HepG2 (cell line): ENCODE data around the gene GPBP1. TPM values are rescaled to one million over a fixed set of nuclear protein-coding genes. Genes with fewer than 3 reads are reported as not detected.
A peak's percentile ranks its signal among the peaks of the same experiment; 100 is the strongest.

Source experiments
- ATAC-seq: fragments of 200-7000 bp; cut with Tn5 transposase; 3 replicates; pipeline ENCODE4 v1.9.1; 2020; ENCODE audit warnings: mild to moderate bottlenecking, moderate library complexity
- BruUV-seq: library from RNA; stranded (reverse); fragments of 400-500 nt; replicated peaks from 2 replicates; lab custom pipeline; 2021; lab: Mats Ljungman, UMichigan
- CTCF ChIA-PET: fragments of 300-600 bp; formaldehyde crosslinking; extraction: SDS; loops from one replicate; lab custom pipeline; 2021; ENCODE audit warnings: low total read pairs, inconsistent platforms, low intra/inter-chr PET ratio; lab: Yijun Ruan, JAX
- POLR2A ChIA-PET: fragments of 350-600 bp; sonication (Branson Sonifier 250); formaldehyde crosslinking; loops from one replicate; lab custom pipeline; 2020; ENCODE audit warnings: antibody characterized with exemption, inconsistent platforms; lab: Yijun Ruan, JAX
- DNase-seq: peaks from one replicate; pipeline ENCODE4 v3.0.0-alpha.2; 2015; ENCODE audit warnings: low spot score
- FAIRE-seq: peaks from 3 replicates; lab custom pipeline; 2011; peaks lifted over from hg19 to GRCh38; lab: Jason Lieb, UNC
- H2AFZ ChIP-seq: one replicate; pipeline ENCODE4 v1.6.1; 2011; ENCODE audit warnings: low read length, inconsistent platforms
- H3K27ac ChIP-seq: fragments of 300-600 bp; 3 replicates; pipeline ENCODE4 v1.8.0; 2011; ENCODE audit warnings: mixed run types, mild to moderate bottlenecking, mixed read lengths, low read length, inconsistent platforms; ENCODE audit not compliant: insufficient read depth; ENCODE audit errors: extremely low read length
- H3K27me3 ChIP-seq, 2 experiments: fragments of 200-600 bp in 1 of 2; 2 replicates in 1 of 2; 3 replicates in 1 of 2; pipeline versions ENCODE4 v1.6.0 to v1.8.0; 2011; ENCODE audit warnings: low read length in 2 of 2, mild to moderate bottlenecking in 2 of 2, moderate library complexity in 2 of 2, inconsistent platforms in 1 of 2; ENCODE audit not compliant: insufficient read depth in 2 of 2, control insufficient read depth in 1 of 2
- H3K36me3 ChIP-seq, 2 experiments: fragments of 200-600 bp in 1 of 2; replicated peaks in 1 of 2; 2 replicates in 1 of 2; 3 replicates in 1 of 2; pipeline versions ENCODE4 v1.5.1 to v1.8.0; 2011; ENCODE audit warnings: low read length in 2 of 2, inconsistent platforms in 1 of 2; ENCODE audit not compliant: insufficient read depth in 2 of 2, control insufficient read depth in 1 of 2
- H3K4me1 ChIP-seq: 2 replicates; pipeline ENCODE4 v1.5.1; 2012; ENCODE audit warnings: low read length, inconsistent platforms; ENCODE audit not compliant: insufficient read depth
- H3K4me2 ChIP-seq: 2 replicates; pipeline ENCODE4 v1.6.0; 2011; ENCODE audit warnings: low read depth, low read length, inconsistent platforms
- H3K4me3 ChIP-seq, 3 experiments: fragments of 200-600 bp in 1 of 3; sonication (generic), shearing (Covaris generic) in 1 of 3; replicated peaks in 1 of 3; 2 replicates each; pipeline ENCODE4 v1.5.1; 2011 to 2016; ENCODE audit warnings: low read length in 3 of 3, inconsistent platforms in 2 of 3, low read depth in 2 of 3, mild to moderate bottlenecking in 2 of 3, control low read depth in 1 of 3, mixed read lengths in 1 of 3; ENCODE audit not compliant: insufficient read depth in 1 of 3
- H3K79me2 ChIP-seq: one replicate; pipeline ENCODE4 v1.6.1; 2011; ENCODE audit warnings: low read length, inconsistent platforms; ENCODE audit not compliant: insufficient read depth
- H3K9ac ChIP-seq: 2 replicates; pipeline ENCODE4 v1.6.0; 2011; ENCODE audit warnings: mild to moderate bottlenecking, low read depth, low read length, inconsistent platforms; ENCODE audit not compliant: insufficient read depth
- H3K9me3 ChIP-seq: 2 replicates; pipeline ENCODE4 v1.5.1; 2012; ENCODE audit warnings: mild to moderate bottlenecking, low read length
- H4K20me1 ChIP-seq: 2 replicates; pipeline ENCODE4 v1.6.0; 2011; ENCODE audit warnings: inconsistent platforms, mild to moderate bottlenecking, low read length, moderate library complexity; ENCODE audit not compliant: insufficient read depth
- CEBPG ChIP-seq: IDR thresholded peaks from 2 replicates; pipeline ENCODE4 v1.6.1; 2016
- PPARG ChIP-seq: conservative IDR thresholded peaks from 2 replicates; pipeline ENCODE4 v1.6.1; 2016; ENCODE audit warnings: missing biosample characterization, missing genetic modification reagents
- RFX3 ChIP-seq: IDR thresholded peaks from 2 replicates; pipeline ENCODE4 v1.6.1; 2016; ENCODE audit warnings: missing biosample characterization, missing genetic modification reagents
- RFXANK ChIP-seq: IDR thresholded peaks from 2 replicates; pipeline ENCODE4 v1.6.1; 2016
- ZNF318 ChIP-seq: sonication (generic); formaldehyde crosslinking; IDR thresholded peaks from 2 replicates; pipeline ENCODE4 v1.4.0; 2020; ENCODE audit warnings: mild to moderate bottlenecking, missing genetic modification reagents
- ZNF549 ChIP-seq: sonication (generic); formaldehyde crosslinking; IDR thresholded peaks from 2 replicates; pipeline ENCODE4 v1.5.0; 2020; ENCODE audit warnings: missing genetic modification reagents
- ZNF768 ChIP-seq: sonication (generic); formaldehyde crosslinking; IDR thresholded peaks from 2 replicates; pipeline ENCODE4 v1.4.0; 2020; ENCODE audit warnings: missing genetic modification reagents
- WGBS: methylation state at CpG from one replicate; pipeline ENCODE4 v1.1.6; 2017; ENCODE audit warnings: low lambda C conversion rate; 5-methylcytosine and 5-hydroxymethylcytosine counted together
- in situ Hi-C: cut with HindIII; loops from 2 replicates; pipeline ENCODE4 v1.10.0; 2017; ENCODE audit warnings: low pct_unique_long_range_greater_than_20kb; ENCODE audit not compliant: extremely low pct_ligation_motif_present
- intact Hi-C: fragments of 100-400 bp; cut with micrococcal nuclease; formaldehyde crosslinking; loops from one replicate; pipeline ENCODE4 v1.10.0; 2022; ENCODE audit not compliant: unreplicated experiment
- polyA plus RNA-seq, 8 experiments: library from polyadenylated mRNA; depleted of rRNA in 3 of 8; stranded (reverse) in 7 of 8; unstranded in 1 of 8; fragments of >200 nt; fragmentation: Illumina TruSeq in 4 of 8; extraction: Trizol in 4 of 8; gene quantifications; 2 replicates each; pipeline versions ENCODE4 v1.2.1 to v1.2.3, GENCODE V29; 2011 to 2016; ENCODE audit warnings: low read depth in 4 of 8, missing spikeins in 1 of 8, mixed read lengths in 1 of 8; ENCODE audit not compliant: insufficient read depth in 1 of 8
- total RNA-seq, 5 experiments: library from RNA; depleted of rRNA; stranded (reverse); fragments of >200 nt; fragmentation: Illumina TruSeq; extraction: Trizol; gene quantifications; 2 replicates each; pipeline ENCODE4 v1.2.3, GENCODE V29; 2016; ENCODE audit warnings: low read depth in 1 of 5
- TF ChIP-seq, protein P1 (sequence below): sonication (generic); formaldehyde crosslinking; IDR thresholded peaks from 2 replicates; pipeline ENCODE4 v1.4.0; 2020; ENCODE audit warnings: missing genetic modification reagents
- TF ChIP-seq, protein P2 (sequence below): sonication (generic); formaldehyde crosslinking; IDR thresholded peaks from 2 replicates; pipeline ENCODE4 v1.4.0; 2020; ENCODE audit warnings: mild to moderate bottlenecking, missing genetic modification reagents, borderline replicate concordance
- TF ChIP-seq, protein P3 (sequence below): sonication (generic); formaldehyde crosslinking; IDR thresholded peaks from 2 replicates; pipeline ENCODE4 v1.9.0; 2022; ENCODE audit warnings: missing genetic modification reagents, mild to moderate bottlenecking, borderline replicate concordance

GPBP1 gene
- total and polyA plus RNA-seq, 2 of the 13 experiments (the other 11 are each of a cell fraction or from before 2014, with no cell fraction given) = 27.1 to 72.2 TPM

GRCh38 chr5:57185313-57185712, 11.5 kb downstream of the GPBP1 start (continued):
- TF ChIP-seq ZNF318 (CRISPR knock-in tag) = no peak

DNA sequence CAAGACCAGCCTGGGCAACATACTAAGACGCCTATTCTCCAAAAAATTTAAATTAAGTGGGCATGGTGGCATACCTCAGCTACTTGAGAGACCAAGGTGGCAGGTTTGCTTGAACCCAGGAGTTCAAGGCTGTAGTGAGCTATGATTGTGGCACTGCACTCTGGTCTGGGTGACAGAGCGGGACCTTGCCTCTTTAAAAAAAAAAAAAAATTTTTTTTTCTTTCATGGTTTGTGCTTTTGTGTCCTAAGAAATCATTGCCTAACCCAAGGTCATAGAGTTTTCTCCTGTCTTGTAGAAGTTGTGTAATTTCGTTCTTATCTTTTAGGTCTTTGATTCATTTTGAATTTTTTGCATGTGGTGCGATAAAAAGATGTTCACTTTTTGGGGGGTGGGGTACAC, 12.3 kb downstream of the GPBP1 start:
- BruUV-seq = no TSS peak
- intact Hi-C loops (no loop called here), in situ Hi-C loops (no loop called here)
- H3K4me3 ChIP-seq = no peak overlapping the region
- peaks cover 84% of the 10 kb centered on the region for H4K20me1 ChIP-seq
- H3K4me2 ChIP-seq = peak overlapping the region; percentile 5; the same call in 1 of the 2 replicates
- 62% methylated on average over 4 of the region's 4 CpGs for WGBS
- FAIRE-seq = no peak
- H3K27ac ChIP-seq = no peak overlapping the region
- peaks cover 3 to 7% of the 10 kb centered on the region in 2 experiments; a peak in 4 of 5 replicates for H3K36me3 ChIP-seq
- ChIA-PET CTCF (no interaction called here), POLR2A (no interaction called here)
- H3K27me3 ChIP-seq = no peaks in the 10 kb centered on the region
- ATAC-seq = no peak; the same call in 2 of the 3 replicates
- H2AFZ ChIP-seq = no peak overlapping the region
- no peak for DNase-seq
- peaks cover 99% of the 10 kb centered on the region for H3K79me2 ChIP-seq
- no peak overlapping the region for H3K9ac ChIP-seq
- no peaks in the 10 kb centered on the region for H3K9me3 ChIP-seq
- peaks cover 80% of the 10 kb centered on the region for H3K4me1 ChIP-seq
- TF ChIP-seq, protein P1, sequence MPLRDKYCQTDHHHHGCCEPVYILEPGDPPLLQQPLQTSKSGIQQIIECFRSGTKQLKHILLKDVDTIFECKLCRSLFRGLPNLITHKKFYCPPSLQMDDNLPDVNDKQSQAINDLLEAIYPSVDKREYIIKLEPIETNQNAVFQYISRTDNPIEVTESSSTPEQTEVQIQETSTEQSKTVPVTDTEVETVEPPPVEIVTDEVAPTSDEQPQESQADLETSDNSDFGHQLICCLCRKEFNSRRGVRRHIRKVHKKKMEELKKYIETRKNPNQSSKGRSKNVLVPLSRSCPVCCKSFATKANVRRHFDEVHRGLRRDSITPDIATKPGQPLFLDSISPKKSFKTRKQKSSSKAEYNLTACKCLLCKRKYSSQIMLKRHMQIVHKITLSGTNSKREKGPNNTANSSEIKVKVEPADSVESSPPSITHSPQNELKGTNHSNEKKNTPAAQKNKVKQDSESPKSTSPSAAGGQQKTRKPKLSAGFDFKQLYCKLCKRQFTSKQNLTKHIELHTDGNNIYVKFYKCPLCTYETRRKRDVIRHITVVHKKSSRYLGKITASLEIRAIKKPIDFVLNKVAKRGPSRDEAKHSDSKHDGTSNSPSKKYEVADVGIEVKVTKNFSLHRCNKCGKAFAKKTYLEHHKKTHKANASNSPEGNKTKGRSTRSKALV = no peak
- no peak for TF ChIP-seq PPARG (CRISPR knock-in tag)
- TF ChIP-seq, protein P2, sequence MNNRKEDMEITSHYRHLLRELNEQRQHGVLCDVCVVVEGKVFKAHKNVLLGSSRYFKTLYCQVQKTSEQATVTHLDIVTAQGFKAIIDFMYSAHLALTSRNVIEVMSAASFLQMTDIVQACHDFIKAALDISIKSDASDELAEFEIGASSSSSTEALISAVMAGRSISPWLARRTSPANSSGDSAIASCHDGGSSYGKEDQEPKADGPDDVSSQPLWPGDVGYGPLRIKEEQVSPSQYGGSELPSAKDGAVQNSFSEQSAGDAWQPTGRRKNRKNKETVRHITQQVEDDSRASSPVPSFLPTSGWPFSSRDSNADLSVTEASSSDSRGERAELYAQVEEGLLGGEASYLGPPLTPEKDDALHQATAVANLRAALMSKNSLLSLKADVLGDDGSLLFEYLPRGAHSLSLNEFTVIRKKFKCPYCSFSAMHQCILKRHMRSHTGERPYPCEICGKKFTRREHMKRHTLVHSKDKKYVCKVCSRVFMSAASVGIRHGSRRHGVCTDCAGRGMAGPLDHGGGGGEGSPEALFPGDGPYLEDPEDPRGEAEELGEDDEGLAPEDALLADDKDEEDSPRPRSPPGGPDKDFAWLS (CRISPR knock-in tag) = no peak
- TF ChIP-seq, protein P3, sequence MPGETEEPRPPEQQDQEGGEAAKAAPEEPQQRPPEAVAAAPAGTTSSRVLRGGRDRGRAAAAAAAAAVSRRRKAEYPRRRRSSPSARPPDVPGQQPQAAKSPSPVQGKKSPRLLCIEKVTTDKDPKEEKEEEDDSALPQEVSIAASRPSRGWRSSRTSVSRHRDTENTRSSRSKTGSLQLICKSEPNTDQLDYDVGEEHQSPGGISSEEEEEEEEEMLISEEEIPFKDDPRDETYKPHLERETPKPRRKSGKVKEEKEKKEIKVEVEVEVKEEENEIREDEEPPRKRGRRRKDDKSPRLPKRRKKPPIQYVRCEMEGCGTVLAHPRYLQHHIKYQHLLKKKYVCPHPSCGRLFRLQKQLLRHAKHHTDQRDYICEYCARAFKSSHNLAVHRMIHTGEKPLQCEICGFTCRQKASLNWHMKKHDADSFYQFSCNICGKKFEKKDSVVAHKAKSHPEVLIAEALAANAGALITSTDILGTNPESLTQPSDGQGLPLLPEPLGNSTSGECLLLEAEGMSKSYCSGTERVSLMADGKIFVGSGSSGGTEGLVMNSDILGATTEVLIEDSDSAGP (CRISPR knock-in tag) = peak; percentile 52; the same call in 1 of the 2 replicates
- no peak for TF ChIP-seq ZNF549 (CRISPR knock-in tag)
- TF ChIP-seq RFXANK (CRISPR knock-in tag) = no peak
- no peak for TF ChIP-seq RFX3 (CRISPR knock-in tag)
- TF ChIP-seq CEBPG (CRISPR knock-in tag) = peak; percentile 43; the same call in 1 of the 2 replicates
- no peak for TF ChIP-seq ZNF768 (CRISPR knock-in tag)
